Activated CD4-positive, alpha-beta T cell treated with anti-CD3 and anti-CD28 coated beads, Interleukin-2, amount 50 U/mL, for 4 hours (primary cell): Measurements from ENCODE around the gene PTPN18.
"Not testable (repeated sequence)": the region's sequence is repeated elsewhere in the genome, so short reads cannot be mapped to it uniquely, and the experiment has no call there.

ENCODE experiments used
- DNase-seq, 2 experiments: peaks; one replicate each; pipeline ENCODE4 v3.0.0-alpha.2; 2020

PTPN18 gene

GRCh38 chr2:130382313-130382917 is 26.6 kb downstream of the PTPN18 start:
- DNase-seq = no peak

- DNase-seq = no peak
Measured at GRCh38 chr2:130385709-130386108, 29.9 kb downstream of the PTPN18 start.

GRCh38 chr2:130387071-130387400 is 31.2 kb downstream of the PTPN18 start:
- no peak for DNase-seq

GRCh38 chr2:130387804-130388203 is 31.9 kb downstream of the PTPN18 start:
- no peak for DNase-seq

GRCh38 chr2:130388221-130388907 is 32.5 kb downstream of the PTPN18 start:
- no peak for DNase-seq

- no peak for DNase-seq
Measured at GRCh38 chr2:130389358-130389757, 33.5 kb downstream of the PTPN18 start.

GRCh38 chr2:130389783-130390182 is 33.9 kb downstream of the PTPN18 start:
- no peak for DNase-seq

- DNase-seq = no peak
Measured at GRCh38 chr2:130390460-130391057, 34.7 kb downstream of the PTPN18 start.

- DNase-seq = peak; percentile 54 to 59
Measured at GRCh38 chr2:130391058-130391871, 35.4 kb downstream of the PTPN18 start.

- no peak for DNase-seq
Measured at GRCh38 chr2:130391872-130392670, 36.2 kb downstream of the PTPN18 start.

GRCh38 chr2:130393318-130393910 is 37.6 kb downstream of the PTPN18 start:
- DNase-seq = no peak

GRCh38 chr2:130406280-130406679 is 50.4 kb downstream of the PTPN18 start:
- not testable (repeated sequence) for DNase-seq

GRCh38 chr2:130416693-130417092 is 60.8 kb downstream of the PTPN18 start:
- not testable (repeated sequence) for DNase-seq

- not testable (repeated sequence) for DNase-seq
Measured at GRCh38 chr2:130418845-130419244, 63.0 kb downstream of the PTPN18 start.
